Loucy (cell line): Measurements from ENCODE around the gene APOBEC3B.
"Not testable (repeated sequence)": the region's sequence is repeated elsewhere in the genome, so short reads cannot be mapped to it uniquely, and the experiment has no call there.

Source experiments
- H2AFZ ChIP-seq: fragments of 200-600 bp; sonication (generic); 2 replicates; pipeline ENCODE4 v1.6.0; 2016; ENCODE audit warnings: antibody characterized with exemption, mild to moderate bottlenecking, low read length, moderate library complexity
- H3F3A ChIP-seq: fragments of 200-600 bp; 2 replicates; pipeline ENCODE4 v1.6.0; 2016; ENCODE audit warnings: antibody characterized with exemption, low read depth, mild to moderate bottlenecking
- H3K27me3 ChIP-seq: fragments of 200-600 bp; sonication (generic); 2 replicates; pipeline ENCODE4 v1.6.1; 2014; ENCODE audit warnings: low read length, mild to moderate bottlenecking; ENCODE audit not compliant: insufficient read depth, poor library complexity, severe bottlenecking
- H3K36me3 ChIP-seq: fragments of 200-600 bp; sonication (generic); 2 replicates; pipeline ENCODE4 v1.6.1; 2016; ENCODE audit warnings: low read length; ENCODE audit not compliant: insufficient read depth
- H3K4me1 ChIP-seq: fragments of 200-600 bp; sonication (generic); 2 replicates; pipeline ENCODE4 v1.5.1; 2014; ENCODE audit warnings: low read length, mild to moderate bottlenecking; ENCODE audit not compliant: insufficient read depth, poor library complexity, severe bottlenecking
- H3K4me2 ChIP-seq: fragments of 200-600 bp; sonication (generic); 2 replicates; pipeline ENCODE4 v1.6.0; 2014; ENCODE audit warnings: antibody characterized with exemption, low read length, low read depth, mild to moderate bottlenecking; ENCODE audit not compliant: poor library complexity, severe bottlenecking
- H3K4me3 ChIP-seq: fragments of 200-600 bp; sonication (generic); 2 replicates; pipeline ENCODE4 v1.5.1; 2014; ENCODE audit warnings: low read length, mild to moderate bottlenecking, mixed read lengths; ENCODE audit not compliant: poor library complexity, severe bottlenecking
- H3K79me2 ChIP-seq: fragments of 200-600 bp; sonication (generic); 2 replicates; pipeline ENCODE4 v1.6.1; 2014; ENCODE audit warnings: low read length; ENCODE audit not compliant: insufficient read depth
- H3K9ac ChIP-seq: fragments of 200-600 bp; sonication (generic); 2 replicates; pipeline ENCODE4 v1.6.0; 2014; ENCODE audit warnings: mild to moderate bottlenecking, low read depth, low read length, moderate library complexity; ENCODE audit not compliant: poor library complexity, severe bottlenecking
- H3K9me2 ChIP-seq: fragments of 200-600 bp; sonication (generic); replicated peaks from 2 replicates; pipeline ENCODE4 v1.6.1; 2016; ENCODE audit warnings: low read depth, low read length, mixed read lengths
- H3K9me3 ChIP-seq: fragments of 200-600 bp; sonication (generic); 2 replicates; pipeline ENCODE4 v1.6.1; 2014; ENCODE audit warnings: mild to moderate bottlenecking, antibody characterized with exemption, low read length, low read depth; ENCODE audit not compliant: insufficient read depth
- H4K20me1 ChIP-seq: fragments of 200-600 bp; sonication (generic); 2 replicates; pipeline ENCODE4 v1.6.0; 2014; ENCODE audit warnings: antibody characterized with exemption, low read length, mild to moderate bottlenecking; ENCODE audit not compliant: insufficient read depth, poor library complexity, severe bottlenecking
- EZH2phosphoT487 ChIP-seq: fragments of 200-600 bp; IDR thresholded peaks from 2 replicates; pipeline ENCODE4 v1.6.1; 2018; ENCODE audit warnings: antibody characterized with exemption, mild to moderate bottlenecking, moderate library complexity, borderline replicate concordance
- TF ChIP-seq, protein P1 (sequence below): fragments of 200-600 bp; sonication (generic); conservative IDR thresholded peaks from 2 replicates; pipeline ENCODE4 v1.5.1; 2014; ENCODE audit warnings: mild to moderate bottlenecking, antibody characterized with exemption, low read length

The APOBEC3B gene

DNA sequence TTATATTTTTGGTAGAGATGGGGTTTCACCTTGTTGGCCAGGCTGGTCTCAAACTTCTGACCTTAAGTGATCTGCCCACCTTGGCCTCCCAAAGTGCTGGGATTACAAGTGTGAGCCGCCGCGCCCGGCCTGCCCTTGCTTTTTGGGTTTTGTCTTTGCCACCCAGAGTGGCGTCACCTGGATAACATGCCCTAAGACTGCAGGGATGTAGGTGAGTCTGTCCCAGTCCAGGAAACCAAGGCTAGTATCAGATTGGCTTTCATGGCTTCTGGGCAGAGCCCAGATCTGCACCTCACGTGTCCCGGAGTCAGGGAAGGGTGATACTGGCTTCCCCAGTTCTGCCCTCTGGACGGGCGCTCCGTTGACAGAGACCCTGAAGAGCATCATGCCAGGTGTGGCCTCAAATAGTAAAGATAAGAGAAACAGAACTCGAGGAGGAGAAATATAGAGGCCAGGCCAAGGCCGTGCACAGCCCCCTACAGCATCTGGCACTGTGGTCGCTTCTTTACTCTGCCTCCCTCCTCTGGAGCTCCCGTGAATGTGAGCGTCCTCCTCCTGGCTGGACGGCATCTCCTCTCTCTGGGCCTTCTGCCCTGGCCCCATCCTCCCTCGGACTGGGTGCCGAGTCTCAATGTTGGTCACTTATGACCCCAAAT lies 7.8 kb upstream of the APOBEC3B start:
- no peak for TF ChIP-seq EZH2phosphoT487
- TF ChIP-seq, protein P1, sequence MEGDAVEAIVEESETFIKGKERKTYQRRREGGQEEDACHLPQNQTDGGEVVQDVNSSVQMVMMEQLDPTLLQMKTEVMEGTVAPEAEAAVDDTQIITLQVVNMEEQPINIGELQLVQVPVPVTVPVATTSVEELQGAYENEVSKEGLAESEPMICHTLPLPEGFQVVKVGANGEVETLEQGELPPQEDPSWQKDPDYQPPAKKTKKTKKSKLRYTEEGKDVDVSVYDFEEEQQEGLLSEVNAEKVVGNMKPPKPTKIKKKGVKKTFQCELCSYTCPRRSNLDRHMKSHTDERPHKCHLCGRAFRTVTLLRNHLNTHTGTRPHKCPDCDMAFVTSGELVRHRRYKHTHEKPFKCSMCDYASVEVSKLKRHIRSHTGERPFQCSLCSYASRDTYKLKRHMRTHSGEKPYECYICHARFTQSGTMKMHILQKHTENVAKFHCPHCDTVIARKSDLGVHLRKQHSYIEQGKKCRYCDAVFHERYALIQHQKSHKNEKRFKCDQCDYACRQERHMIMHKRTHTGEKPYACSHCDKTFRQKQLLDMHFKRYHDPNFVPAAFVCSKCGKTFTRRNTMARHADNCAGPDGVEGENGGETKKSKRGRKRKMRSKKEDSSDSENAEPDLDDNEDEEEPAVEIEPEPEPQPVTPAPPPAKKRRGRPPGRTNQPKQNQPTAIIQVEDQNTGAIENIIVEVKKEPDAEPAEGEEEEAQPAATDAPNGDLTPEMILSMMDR: no peak
- Histone ChIP-seq H3K36me3 (no peaks in the 10 kb centered on the region), H3K79me2 (no peaks in the 10 kb centered on the region), H3K4me3 (no peak overlapping the region), H4K20me1 (no peaks in the 10 kb centered on the region), H3K9me3 (no peaks in the 10 kb centered on the region), H3K9me2 (no peaks in the 10 kb centered on the region), H3K9ac (no peak overlapping the region), H2AFZ (no peak overlapping the region; the same call in 1 of the 2 replicates), H3K27me3 (no peaks in the 10 kb centered on the region), H3K4me2 (no peak overlapping the region), H3F3A (no peaks in the 10 kb centered on the region), H3K4me1 (no peaks in the 10 kb centered on the region)

DNA sequence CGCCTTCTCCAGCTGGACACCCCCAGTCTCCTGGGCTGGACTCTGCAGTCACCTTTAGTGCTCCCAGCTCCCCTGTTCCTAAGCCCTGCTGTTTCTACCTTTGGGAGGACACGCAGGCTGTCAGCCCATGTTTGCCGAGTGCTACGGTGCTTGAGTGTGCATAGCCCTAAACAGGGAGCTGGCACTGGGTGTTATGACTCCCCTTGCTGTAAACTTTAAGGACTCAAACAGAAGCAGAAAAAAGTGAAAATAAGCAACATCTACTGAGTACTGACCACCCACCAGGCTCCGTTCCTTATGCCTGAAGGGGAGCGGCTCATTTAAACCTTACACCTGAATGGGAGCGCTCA lies 7.3 kb upstream of the APOBEC3B start:
- Histone ChIP-seq H3K9me3 (no peaks in the 10 kb centered on the region), H3K4me2 (no peak overlapping the region), H3K9ac (no peak overlapping the region), H3F3A (no peaks in the 10 kb centered on the region), H3K4me3 (no peak overlapping the region), H3K9me2 (no peaks in the 10 kb centered on the region), H4K20me1 (no peaks in the 10 kb centered on the region), H2AFZ (no peak overlapping the region), H3K27me3 (no peaks in the 10 kb centered on the region), H3K36me3 (no peaks in the 10 kb centered on the region), H3K79me2 (no peaks in the 10 kb centered on the region), H3K4me1 (no peaks in the 10 kb centered on the region)
- TF ChIP-seq, protein P1: no peak
- TF ChIP-seq EZH2phosphoT487: no peak

DNA sequence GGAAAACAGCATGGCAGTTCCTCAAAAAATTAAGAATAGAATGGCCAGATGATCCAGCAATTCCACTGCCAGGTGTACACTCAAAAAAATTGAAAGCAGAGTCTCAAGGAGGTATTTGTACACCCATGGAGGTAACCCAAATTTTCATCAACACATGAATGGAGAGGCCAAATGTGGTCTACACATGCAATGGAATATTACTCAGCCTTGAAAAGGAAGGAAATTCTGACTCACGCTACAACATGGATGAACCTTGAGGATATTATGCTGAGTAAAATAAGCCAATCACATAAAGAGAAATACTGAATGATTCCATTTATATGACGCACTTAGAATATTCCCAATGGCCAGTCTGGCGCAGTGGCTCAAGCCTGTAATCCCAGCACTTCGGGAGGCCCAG lies 4.9 kb upstream of the APOBEC3B start:
- not testable (repeated sequence) for H3K79me2 ChIP-seq, H3K9me2 ChIP-seq, H3K4me2 ChIP-seq, H4K20me1 ChIP-seq, H2AFZ ChIP-seq, H3K4me1 ChIP-seq, H3K9ac ChIP-seq, H3F3A ChIP-seq, H3K4me3 ChIP-seq, H3K36me3 ChIP-seq, H3K9me3 ChIP-seq, H3K27me3 ChIP-seq

DNA sequence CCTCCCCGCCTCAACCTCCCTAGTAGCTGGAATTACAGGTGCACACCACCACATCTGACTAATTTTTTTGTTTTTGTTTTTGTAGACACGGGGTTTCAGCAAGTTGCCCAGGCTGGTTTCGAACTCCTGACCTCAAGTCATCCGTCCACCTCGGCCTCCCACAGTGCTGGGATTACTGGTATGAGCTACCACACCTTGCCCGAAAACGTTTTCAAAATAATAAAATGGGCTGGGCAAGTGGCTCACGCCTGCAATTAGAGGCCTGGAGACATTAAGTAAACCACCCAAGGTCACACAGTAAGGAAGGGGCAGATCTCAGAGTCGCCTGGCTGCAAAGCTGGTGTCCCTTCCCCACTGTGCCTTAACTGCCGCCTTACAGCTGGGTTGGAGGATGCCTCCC lies 1.6 kb upstream of the APOBEC3B start:
- not testable (repeated sequence) for H3K9me3 ChIP-seq, H4K20me1 ChIP-seq, H3K9ac ChIP-seq, H3K4me3 ChIP-seq, H2AFZ ChIP-seq, H3K9me2 ChIP-seq, H3F3A ChIP-seq, H3K4me2 ChIP-seq, H3K27me3 ChIP-seq, H3K36me3 ChIP-seq
- Histone ChIP-seq H3K4me1 (peaks cover 16% of the 10 kb centered on the region), H3K79me2 (peaks cover 20% of the 10 kb centered on the region)
